Measurements from ENCODE around the gene TMBIM1.

The TMBIM1 gene

GRCh38 chr2:218272531-218273212, 19.6 kb downstream of the TMBIM1 start:
- peak overlapping the region; percentile 60 to 74 for H3K9ac ChIP-seq (ENCODE audit: low read depth in 1 of 2, low read length in 2 of 2)
- H3K27me3 ChIP-seq (ENCODE audit: control insufficient read depth in 1 of 2, insufficient read depth in 2 of 2, low read length in 2 of 2): no peaks in the 10 kb centered on the region
- peaks cover 34 to 38% of the 10 kb centered on the region in 2 donors for H3K4me1 ChIP-seq (ENCODE audit: control insufficient read depth in 1 of 2, insufficient read depth in 2 of 2, low read length in 2 of 2)
- no peaks in the 10 kb centered on the region for H3K9me3 ChIP-seq (ENCODE audit: control insufficient read depth in 1 of 2, low read length in 2 of 2)
- peak overlapping the region in 1 of 2 donors; percentile 91 for H3K4me3 ChIP-seq (ENCODE audit: low read depth in 1 of 2, low read length in 2 of 2)
- peaks cover 40 to 44% of the 10 kb centered on the region in 2 donors for H3K36me3 ChIP-seq (ENCODE audit: control insufficient read depth in 1 of 2, insufficient read depth in 2 of 2, low read length in 2 of 2)
- peak overlapping the region; percentile 65 for H3K27ac ChIP-seq (ENCODE audit: low read depth, low read length)

DNA sequence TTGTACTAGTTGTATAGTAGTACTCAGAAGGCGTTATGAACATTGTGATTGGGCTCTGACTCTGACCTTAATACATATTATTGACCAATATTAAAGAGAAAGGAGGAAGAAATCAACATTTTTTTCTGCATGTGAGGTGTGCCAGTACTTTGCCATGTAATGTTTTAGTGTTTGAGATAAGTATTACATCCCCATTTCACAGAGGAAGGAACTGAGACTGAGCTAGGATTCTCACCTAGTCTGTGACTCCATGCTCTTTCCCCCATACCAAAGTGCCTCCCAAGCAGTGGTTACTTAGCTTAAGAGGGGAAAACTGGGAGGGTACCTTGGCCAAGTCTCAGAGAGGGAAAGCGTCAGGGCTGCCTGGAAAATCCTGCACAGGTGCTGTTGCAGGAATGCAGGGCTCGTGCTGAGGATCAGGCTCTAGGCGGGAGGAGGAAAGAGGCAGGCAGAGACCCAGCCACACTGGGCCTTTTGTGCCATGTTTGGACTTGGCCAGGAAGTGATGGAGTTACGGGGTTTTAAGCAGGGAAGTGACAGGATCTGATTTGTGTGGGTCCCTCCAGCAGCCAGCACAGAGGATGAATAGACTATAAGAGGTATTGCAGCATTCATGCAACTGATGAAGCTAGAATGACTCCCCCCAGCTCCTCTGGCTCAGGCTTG, 20.3 kb downstream of the TMBIM1 start:
- Histone ChIP-seq H3K27me3 (ENCODE audit: control insufficient read depth in 1 of 2, insufficient read depth in 2 of 2, low read length in 2 of 2) (no peaks in the 10 kb centered on the region), H3K36me3 (ENCODE audit: control insufficient read depth in 1 of 2, insufficient read depth in 2 of 2, low read length in 2 of 2) (peaks cover 33 to 44% of the 10 kb centered on the region in 2 donors), H3K27ac (ENCODE audit: low read depth, low read length) (peak overlapping the region; percentile 65), H3K4me1 (ENCODE audit: control insufficient read depth in 1 of 2, insufficient read depth in 2 of 2, low read length in 2 of 2) (peaks cover 34 to 38% of the 10 kb centered on the region in 2 donors), H3K9ac (ENCODE audit: low read depth in 1 of 2, low read length in 2 of 2) (peak overlapping the region; percentile 74 to 78), H3K9me3 (ENCODE audit: control insufficient read depth in 1 of 2, low read length in 2 of 2) (no peaks in the 10 kb centered on the region), H3K4me3 (ENCODE audit: low read depth in 1 of 2, low read length in 2 of 2) (peak overlapping the region; percentile 8 to 91)

DNA sequence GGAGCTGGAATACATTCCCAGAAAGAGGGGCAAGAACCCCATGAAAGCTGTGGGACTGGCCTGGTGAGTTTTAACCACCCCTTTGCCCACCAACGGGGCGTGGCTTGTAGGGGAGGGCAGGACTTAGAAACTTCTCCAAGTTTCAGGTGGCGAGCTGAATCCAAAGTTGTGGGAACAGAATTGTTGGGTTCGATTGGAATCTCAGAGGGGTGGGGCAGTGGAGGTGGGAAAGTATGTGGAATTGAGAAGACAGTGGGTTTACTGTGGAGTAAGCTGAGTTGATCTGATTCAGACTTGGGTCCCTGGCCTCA, 20.9 kb downstream of the TMBIM1 start:
- Histone ChIP-seq H3K36me3 (ENCODE audit: control insufficient read depth in 1 of 2, insufficient read depth in 2 of 2, low read length in 2 of 2) (peaks cover 33 to 44% of the 10 kb centered on the region in 2 donors), H3K9ac (ENCODE audit: low read depth in 1 of 2, low read length in 2 of 2) (peak overlapping the region; percentile 74 to 78), H3K4me1 (ENCODE audit: control insufficient read depth in 1 of 2, insufficient read depth in 2 of 2, low read length in 2 of 2) (peaks cover 34 to 38% of the 10 kb centered on the region in 2 donors), H3K4me3 (ENCODE audit: low read depth in 1 of 2, low read length in 2 of 2) (peak overlapping the region; percentile 87 to 91), H3K27ac (ENCODE audit: low read depth, low read length) (no peak overlapping the region), H3K9me3 (ENCODE audit: control insufficient read depth in 1 of 2, low read length in 2 of 2) (no peaks in the 10 kb centered on the region), H3K27me3 (ENCODE audit: control insufficient read depth in 1 of 2, insufficient read depth in 2 of 2, low read length in 2 of 2) (no peaks in the 10 kb centered on the region)

DNA sequence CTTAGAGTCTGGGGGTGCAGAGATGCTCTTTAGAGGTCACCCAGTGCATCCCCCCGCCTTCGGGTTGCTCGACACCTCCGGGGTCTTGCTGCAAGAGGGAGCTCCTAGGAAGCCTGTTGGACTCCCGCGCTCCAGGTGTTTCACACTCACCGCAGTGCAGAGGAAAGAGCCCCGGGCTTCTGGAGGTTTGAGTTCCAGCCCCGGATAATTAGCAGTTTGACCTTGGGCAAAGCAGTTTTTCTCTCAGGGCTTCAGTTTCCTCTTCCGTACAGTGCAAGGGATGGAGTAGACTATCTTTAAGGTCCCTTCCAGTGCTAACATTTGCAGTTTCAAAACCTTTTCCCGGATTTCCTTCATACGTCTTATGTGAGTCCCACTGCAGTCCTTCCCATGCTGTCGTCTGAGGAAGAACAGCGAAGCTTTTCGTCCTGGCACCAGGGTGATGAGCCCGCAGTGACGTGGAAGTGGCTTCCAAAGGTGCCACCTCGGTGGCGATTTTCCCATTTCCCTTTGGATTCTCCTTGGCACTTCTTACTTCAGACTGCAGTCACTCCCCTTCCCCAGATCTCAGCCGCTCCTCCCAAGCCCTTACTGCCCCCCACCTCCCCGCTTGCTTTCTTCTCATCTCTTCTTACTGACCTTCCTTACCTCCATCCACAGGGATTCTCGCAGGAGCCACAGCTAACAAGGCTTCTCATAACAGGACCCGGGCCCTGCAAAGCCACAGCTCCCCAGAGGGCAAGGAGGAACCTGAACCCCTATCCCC, 21.4 kb downstream of the TMBIM1 start:
- Histone ChIP-seq H3K4me1 (ENCODE audit: control insufficient read depth in 1 of 2, insufficient read depth in 2 of 2, low read length in 2 of 2) (peaks cover 34 to 39% of the 10 kb centered on the region in 2 donors), H3K9me3 (ENCODE audit: control insufficient read depth in 1 of 2, low read length in 2 of 2) (no peaks in the 10 kb centered on the region), H3K4me3 (ENCODE audit: low read depth in 1 of 2, low read length in 2 of 2) (peak overlapping the region; percentile 87 to 91), H3K27me3 (ENCODE audit: control insufficient read depth in 1 of 2, insufficient read depth in 2 of 2, low read length in 2 of 2) (no peaks in the 10 kb centered on the region), H3K36me3 (ENCODE audit: control insufficient read depth in 1 of 2, insufficient read depth in 2 of 2, low read length in 2 of 2) (peaks cover 32 to 44% of the 10 kb centered on the region in 2 donors), H3K27ac (ENCODE audit: low read depth, low read length) (peak overlapping the region; percentile 13), H3K9ac (ENCODE audit: low read depth in 1 of 2, low read length in 2 of 2) (peak overlapping the region; percentile 74 to 78)

DNA sequence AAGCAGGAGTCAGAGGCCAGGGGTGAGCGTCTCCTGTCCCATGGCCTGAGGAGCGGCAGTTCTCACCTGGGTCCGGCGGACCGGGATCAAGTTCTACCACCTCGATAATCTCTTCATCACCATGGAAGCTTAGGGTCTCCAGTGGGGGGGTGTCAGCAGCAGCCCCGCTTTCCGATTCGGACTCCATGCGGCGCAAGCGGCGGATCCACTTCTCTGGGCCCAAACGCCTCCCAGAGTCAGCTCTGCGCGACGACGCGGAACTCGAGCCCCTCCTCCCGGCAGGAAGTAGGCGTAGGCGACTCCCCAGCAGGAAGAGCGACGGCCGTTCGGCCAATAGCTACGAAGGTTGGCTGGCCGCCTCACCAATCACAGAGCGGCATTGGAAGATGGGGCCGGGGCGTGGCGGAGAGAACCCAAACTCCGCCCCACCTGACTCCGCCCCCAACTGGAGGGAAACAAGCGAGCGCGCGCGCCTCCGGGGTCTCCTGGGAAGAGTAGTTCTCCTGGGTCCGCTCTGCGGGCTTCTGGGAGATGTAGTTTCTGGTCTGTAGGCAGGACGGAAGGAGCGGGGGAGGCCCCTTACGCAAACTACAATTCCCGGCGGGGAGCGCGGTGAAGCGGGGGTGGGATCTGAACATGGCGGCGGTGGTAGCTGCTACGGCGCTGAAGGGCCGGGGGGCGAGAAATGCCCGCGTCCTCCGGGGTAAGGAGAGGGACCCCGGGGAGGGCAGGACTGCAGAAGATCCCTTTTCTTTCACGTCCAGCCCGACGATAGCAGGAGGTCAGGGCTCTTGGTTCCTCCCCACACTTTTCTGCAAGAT, 22.2 kb downstream of the TMBIM1 start, which contains the start of the genes AAMP and PNKD:
TSS of gene AAMP (minus strand) at position 238 of the 821 bp plus-strand sequence. CDS start at position 187, 51 bp downstream.
TSS of gene PNKD (plus strand) at position 620 of the 821 bp plus-strand sequence. CDS start at position 637, 17 bp downstream.
- peaks cover 30 to 40% of the 10 kb centered on the region in 2 donors for H3K36me3 ChIP-seq (ENCODE audit: control insufficient read depth in 1 of 2, insufficient read depth in 2 of 2, low read length in 2 of 2)
- peak within 1 kb of the TSS; percentile 91 to 99 for H3K4me3 ChIP-seq (ENCODE audit: low read depth in 1 of 2, low read length in 2 of 2)
- no peaks in the 10 kb centered on the region for H3K9me3 ChIP-seq (ENCODE audit: control insufficient read depth in 1 of 2, low read length in 2 of 2)
- H3K4me1 ChIP-seq (ENCODE audit: control insufficient read depth in 1 of 2, insufficient read depth in 2 of 2, low read length in 2 of 2): peaks cover 40% of the 10 kb centered on the region in 2 donors
- H3K27me3 ChIP-seq (ENCODE audit: control insufficient read depth in 1 of 2, insufficient read depth in 2 of 2, low read length in 2 of 2): no peaks in the 10 kb centered on the region
- peak within 1 kb of the TSS; percentile 52 for H3K27ac ChIP-seq (ENCODE audit: low read depth, low read length)
- H3K9ac ChIP-seq (ENCODE audit: low read depth in 1 of 2, low read length in 2 of 2): peak within 1 kb of the TSS; percentile 82 to 94

GRCh38 chr2:218267259-218267658, 25.0 kb downstream of the TMBIM1 start:
- Histone ChIP-seq H3K36me3 (ENCODE audit: control insufficient read depth in 1 of 2, insufficient read depth in 2 of 2, low read length in 2 of 2) (peaks cover 16 to 37% of the 10 kb centered on the region in 2 donors), H3K9me3 (ENCODE audit: control insufficient read depth in 1 of 2, low read length in 2 of 2) (no peaks in the 10 kb centered on the region), H3K4me1 (ENCODE audit: control insufficient read depth in 1 of 2, insufficient read depth in 2 of 2, low read length in 2 of 2) (peaks cover 57 to 59% of the 10 kb centered on the region in 2 donors), H3K4me3 (ENCODE audit: low read depth in 1 of 2, low read length in 2 of 2) (no peak overlapping the region), H3K9ac (ENCODE audit: low read depth in 1 of 2, low read length in 2 of 2) (no peak overlapping the region), H3K27ac (ENCODE audit: low read depth, low read length) (no peak overlapping the region), H3K27me3 (ENCODE audit: control insufficient read depth in 1 of 2, insufficient read depth in 2 of 2, low read length in 2 of 2) (no peaks in the 10 kb centered on the region)

GRCh38 chr2:218266316-218266979, 25.9 kb downstream of the TMBIM1 start:
- peaks cover 57 to 59% of the 10 kb centered on the region in 2 donors for H3K4me1 ChIP-seq (ENCODE audit: control insufficient read depth in 1 of 2, insufficient read depth in 2 of 2, low read length in 2 of 2)

GRCh38 chr2:218265626-218266025, 26.7 kb downstream of the TMBIM1 start:
- Histone ChIP-seq H3K27me3 (ENCODE audit: control insufficient read depth in 1 of 2, insufficient read depth in 2 of 2, low read length in 2 of 2) (no peaks in the 10 kb centered on the region), H3K36me3 (ENCODE audit: control insufficient read depth in 1 of 2, insufficient read depth in 2 of 2, low read length in 2 of 2) (peaks cover 16 to 37% of the 10 kb centered on the region in 2 donors), H3K9ac (ENCODE audit: low read depth in 1 of 2, low read length in 2 of 2) (no peak overlapping the region), H3K9me3 (ENCODE audit: control insufficient read depth in 1 of 2, low read length in 2 of 2) (no peaks in the 10 kb centered on the region), H3K27ac (ENCODE audit: low read depth, low read length) (no peak overlapping the region), H3K4me3 (ENCODE audit: low read depth in 1 of 2, low read length in 2 of 2) (no peak overlapping the region), H3K4me1 (ENCODE audit: control insufficient read depth in 1 of 2, insufficient read depth in 2 of 2, low read length in 2 of 2) (peaks cover 60% of the 10 kb centered on the region in 2 donors)

More at GRCh38 chr2:218266316-218266979, 25.9 kb downstream of the TMBIM1 start:
- Histone ChIP-seq H3K27ac (ENCODE audit: low read depth, low read length) (no peak overlapping the region), H3K27me3 (ENCODE audit: control insufficient read depth in 1 of 2, insufficient read depth in 2 of 2, low read length in 2 of 2) (no peaks in the 10 kb centered on the region), H3K4me3 (ENCODE audit: low read depth in 1 of 2, low read length in 2 of 2) (no peak overlapping the region), H3K36me3 (ENCODE audit: control insufficient read depth in 1 of 2, insufficient read depth in 2 of 2, low read length in 2 of 2) (peaks cover 16 to 37% of the 10 kb centered on the region in 2 donors), H3K9me3 (ENCODE audit: control insufficient read depth in 1 of 2, low read length in 2 of 2) (no peaks in the 10 kb centered on the region), H3K9ac (ENCODE audit: low read depth in 1 of 2, low read length in 2 of 2) (no peak overlapping the region)
